Measurements from ENCODE around the gene GSTM3.
"Not testable (repeated sequence)": the region's sequence is repeated elsewhere in the genome, so short reads cannot be mapped to it uniquely, and the experiment has no call there.

Gene GSTM3

GRCh38 chr1:109726007-109726406, 14.8 kb downstream of the GSTM3 start:
- no peak for DNase-seq

GRCh38 chr1:109725510-109725909, 15.3 kb downstream of the GSTM3 start:
- DNase-seq: no peak

GRCh38 chr1:109724933-109725332, 15.9 kb downstream of the GSTM3 start:
- DNase-seq: no peak

- DNase-seq: no peak
These were observed 17.7 kb downstream of the GSTM3 start for GRCh38 chr1:109722908-109723691.

- DNase-seq: no peak
These were observed 18.9 kb downstream of the GSTM3 start for GRCh38 chr1:109721971-109722370.

- DNase-seq: no peak
These were observed 19.8 kb downstream of the GSTM3 start for GRCh38 chr1:109721042-109721441.

- no peak for DNase-seq
These were observed 21.5 kb downstream of the GSTM3 start for GRCh38 chr1:109719337-109719837.

- DNase-seq: no peak
These were observed 22.3 kb downstream of the GSTM3 start for GRCh38 chr1:109718495-109718894.

GRCh38 chr1:109717729-109718128, 23.1 kb downstream of the GSTM3 start:
- no peak for DNase-seq

GRCh38 chr1:109716570-109717090, 24.2 kb downstream of the GSTM3 start:
- no peak for DNase-seq

- DNase-seq: no peak
These were observed 24.7 kb downstream of the GSTM3 start for GRCh38 chr1:109716121-109716520.

- no peak for DNase-seq
These were observed 26.0 kb downstream of the GSTM3 start for GRCh38 chr1:109714661-109715372.

- no peak for DNase-seq
These were observed 27.2 kb downstream of the GSTM3 start for GRCh38 chr1:109713636-109714035.

- no peak for DNase-seq
These were observed 28.4 kb downstream of the GSTM3 start for GRCh38 chr1:109712321-109712864.

- not testable (repeated sequence) for DNase-seq
These were observed 29.1 kb downstream of the GSTM3 start, which contains the start of gene GSTM5 for GRCh38 chr1:109711593-109712320. TSS of gene GSTM5 (plus strand) at chr1:109712251. CDS start at chr1:109712313, 62 bp downstream.

GRCh38 chr1:109709822-109710221, 31.0 kb downstream of the GSTM3 start:
- not testable (repeated sequence) for DNase-seq

GRCh38 chr1:109708949-109709348, 31.9 kb downstream of the GSTM3 start:
- not testable (repeated sequence) for DNase-seq

GRCh38 chr1:109705411-109705810, 35.4 kb downstream of the GSTM3 start:
- DNase-seq: no peak

- DNase-seq: no peak
These were observed 36.7 kb downstream of the GSTM3 start for GRCh38 chr1:109704173-109704572.

GRCh38 chr1:109702940-109703339, 37.9 kb downstream of the GSTM3 start:
- not testable (repeated sequence) for DNase-seq

GRCh38 chr1:109697861-109698260, 43.0 kb downstream of the GSTM3 start:
- not testable (repeated sequence) for DNase-seq

GRCh38 chr1:109697066-109697465, 43.8 kb downstream of the GSTM3 start:
- DNase-seq: no peak

- DNase-seq: not testable (repeated sequence)
These were observed 45.7 kb downstream of the GSTM3 start for GRCh38 chr1:109695138-109695537.

Data from NCI-H748 treated with DMSO at 0.1 percent for 48 hours (cell line).